Measurements from ENCODE around the gene C6orf136.
A peak's percentile ranks its signal among the peaks of the same experiment; 100 is the strongest.
"Not testable (repeated sequence)": the region's sequence is repeated elsewhere in the genome, so short reads cannot be mapped to it uniquely, and the experiment has no call there.

Gene C6orf136

DNA sequence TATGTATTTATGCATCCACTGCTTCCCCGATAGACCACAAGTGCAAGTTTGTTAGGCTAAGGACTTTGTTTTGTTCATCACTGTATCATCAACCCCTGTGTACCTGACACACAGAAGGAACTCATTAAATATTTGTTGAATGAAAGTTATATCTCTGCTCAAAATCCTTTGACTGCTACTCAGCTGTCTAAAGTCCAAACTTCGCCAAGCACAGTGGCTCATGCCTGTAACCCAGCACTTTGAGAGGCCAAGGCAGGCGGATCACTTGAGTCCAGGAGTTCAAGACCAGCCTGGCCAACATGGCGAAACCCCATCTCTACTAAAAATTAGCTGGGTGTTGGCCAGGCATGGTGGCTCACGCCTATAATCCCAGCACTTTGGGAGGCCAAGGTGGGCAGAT lies 11.0 kb downstream of the C6orf136 start:
- DNase-seq (ENCODE audit: low spot score): not testable (repeated sequence)

- DNase-seq (ENCODE audit: low spot score): no peak
Observed at GRCh38 chr6:30664994-30665767, 18.2 kb downstream of the C6orf136 start.

DNA sequence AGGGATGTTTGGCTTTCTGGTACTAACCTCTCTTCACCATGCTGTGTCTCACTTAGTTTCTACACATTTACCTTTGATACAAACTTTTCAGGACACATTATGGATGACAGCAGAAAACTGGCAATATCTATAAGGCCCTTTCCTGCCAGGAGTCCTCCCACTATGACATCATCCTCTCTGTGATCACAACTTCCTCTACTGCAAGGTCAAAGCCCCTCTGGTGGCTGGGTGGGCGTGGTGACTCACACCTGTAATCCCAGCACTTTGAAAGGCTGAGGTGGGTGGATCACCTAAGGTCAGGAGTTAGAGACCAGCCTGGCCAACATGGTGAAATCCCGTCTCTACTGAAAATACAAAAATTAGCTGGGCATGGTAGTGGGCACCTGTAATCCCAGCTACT lies 19.4 kb downstream of the C6orf136 start:
- DNase-seq (ENCODE audit: low spot score): not testable (repeated sequence)

GRCh38 chr6:30670760-30671527 lies 24.0 kb downstream of the C6orf136 start:
- no peak for DNase-seq (ENCODE audit: low spot score)

- DNase-seq (ENCODE audit: low spot score): peak; percentile 93
Observed at GRCh38 chr6:30672445-30673253, 25.7 kb downstream of the C6orf136 start, which contains the start of gene DHX16. Gene DHX16 (minus strand): TSS chr6:30673006. CDS start chr6:30672841, 165 bp downstream.

DNA sequence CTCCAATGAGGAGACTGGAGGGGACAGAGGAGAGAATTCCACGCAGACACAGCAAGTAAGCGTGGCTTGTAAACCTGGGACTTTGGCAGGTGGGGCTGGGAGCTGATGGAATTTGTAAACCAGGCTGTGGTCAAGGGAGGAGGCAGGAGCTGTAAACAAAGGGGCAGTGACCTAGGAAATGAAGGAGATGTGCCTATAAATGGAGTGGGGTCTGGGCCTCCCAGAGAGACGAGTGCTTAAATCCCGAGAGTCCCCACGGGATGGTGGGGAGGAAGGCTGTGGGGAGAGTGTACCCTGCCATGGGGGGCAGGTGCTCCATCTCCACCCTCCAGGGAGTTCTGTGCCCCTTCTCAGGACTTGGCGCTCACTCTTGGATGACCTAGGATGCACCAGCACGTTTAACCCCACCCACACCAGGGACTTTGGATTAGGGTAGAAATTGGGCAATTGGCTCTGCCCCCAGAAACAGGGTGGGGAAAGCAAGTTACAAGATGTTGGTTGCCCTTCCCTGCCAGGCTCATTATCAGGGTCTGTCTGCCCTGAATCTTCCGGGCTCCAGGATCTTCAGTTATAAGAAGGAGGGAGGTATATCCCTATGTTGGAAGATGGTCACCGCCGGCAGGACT lies 29.8 kb downstream of the C6orf136 start:
- no peak for DNase-seq (ENCODE audit: low spot score)

- DNase-seq (ENCODE audit: low spot score): peak; percentile 40
Observed at GRCh38 chr6:30678964-30679726, 32.2 kb downstream of the C6orf136 start.

GRCh38 chr6:30679765-30680535 lies 33.0 kb downstream of the C6orf136 start:
- DNase-seq (ENCODE audit: low spot score): no peak

GRCh38 chr6:30681766-30682142 lies 34.8 kb downstream of the C6orf136 start:
- no peak for DNase-seq (ENCODE audit: low spot score)

DNA sequence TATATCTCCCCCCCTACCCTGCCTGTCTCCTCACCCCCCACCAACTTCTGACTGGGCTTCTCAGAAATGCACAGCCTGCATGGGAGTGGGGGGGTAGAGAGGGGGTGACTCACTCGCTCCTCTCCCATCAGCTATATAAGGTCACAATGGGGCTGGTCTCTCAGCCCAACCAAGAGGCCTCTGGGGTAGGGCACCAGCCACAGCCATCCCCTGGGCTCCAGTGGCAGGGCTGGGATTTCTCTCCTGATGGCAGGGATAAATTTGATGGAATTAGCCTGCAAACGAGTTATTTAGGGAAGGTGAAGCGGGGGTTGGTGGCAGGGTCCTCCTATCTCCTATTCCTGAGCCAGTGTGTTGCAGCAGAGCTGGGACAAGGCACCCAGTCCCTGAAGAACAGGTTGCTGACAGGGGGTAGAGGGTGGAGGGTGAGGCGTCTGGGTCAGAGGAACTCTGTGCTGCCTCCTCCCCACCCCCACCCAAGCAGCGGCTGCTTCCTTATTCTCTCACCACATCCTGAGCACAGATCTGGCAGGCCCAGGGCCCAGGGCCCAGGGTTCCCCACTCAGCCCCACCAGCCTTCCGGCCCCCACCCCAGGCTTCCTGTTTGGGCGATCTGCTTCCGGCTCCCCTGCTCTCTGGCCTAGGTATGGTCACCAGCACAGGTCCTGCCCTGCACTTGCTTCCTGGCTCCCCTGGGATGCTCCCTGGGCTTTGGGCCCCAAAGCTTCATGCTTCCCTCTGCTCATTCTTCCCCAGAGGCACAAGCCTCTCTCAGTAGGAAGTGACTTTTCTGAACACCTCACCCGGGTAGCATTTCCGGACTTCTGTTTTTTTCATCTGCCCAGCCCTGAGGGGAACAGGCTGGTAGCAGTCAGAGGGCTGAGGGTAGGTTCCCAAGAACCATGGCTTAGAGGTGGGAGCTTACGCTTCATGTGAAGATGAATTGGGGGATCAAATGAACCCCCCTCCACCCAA lies 35.5 kb downstream of the C6orf136 start:
- DNase-seq (ENCODE audit: low spot score): peak; percentile 76

GRCh38 chr6:30683183-30683979 lies 36.4 kb downstream of the C6orf136 start:
- no peak for DNase-seq (ENCODE audit: low spot score)

GRCh38 chr6:30683980-30684338 lies 37.0 kb downstream of the C6orf136 start:
- no peak for DNase-seq (ENCODE audit: low spot score)

GRCh38 chr6:30684386-30685156 lies 37.6 kb downstream of the C6orf136 start:
- no peak for DNase-seq (ENCODE audit: low spot score)

- DNase-seq (ENCODE audit: low spot score): no peak
Observed at GRCh38 chr6:30685157-30686008, 38.5 kb downstream of the C6orf136 start.

- DNase-seq (ENCODE audit: low spot score): peak; percentile 29
Observed at GRCh38 chr6:30686009-30686907, 39.3 kb downstream of the C6orf136 start, which contains the start of gene PPP1R18. Gene PPP1R18 (minus strand): TSS chr6:30686645. CDS start chr6:30686018, 627 bp downstream.

Measured in SW480 (cell line).